Left ventricle myocardium inferior (tissue), 1 donor: Measurements from ENCODE around the gene IFRD2. TPM values are rescaled to one million over a fixed set of nuclear protein-coding genes. Genes with fewer than 3 reads are reported as not detected.
"Not testable (repeated sequence)": the region's sequence is repeated elsewhere in the genome, so short reads cannot be mapped to it uniquely, and the experiment has no call there.

ENCODE experiments used
- DNase-seq: peaks from one replicate; pipeline ENCODE4 v3.0.0-alpha.2; 2020
- H3K27ac ChIP-seq: fragments of 200-600 bp; replicated peaks from 2 replicates; pipeline ENCODE4 v1.8.0; 2021
- H3K27me3 ChIP-seq: fragments of 200-600 bp; 2 replicates; pipeline ENCODE4 v1.8.0; 2021; ENCODE audit warnings: low read depth
- H3K36me3 ChIP-seq: fragments of 200-600 bp; 2 replicates; pipeline ENCODE4 v1.8.0; 2021
- H3K4me1 ChIP-seq: fragments of 200-600 bp; 2 replicates; pipeline ENCODE4 v1.8.0; 2021
- H3K4me3 ChIP-seq: fragments of 200-600 bp; 2 replicates; pipeline ENCODE4 v1.8.0; 2021; ENCODE audit warnings: mild to moderate bottlenecking, moderate library complexity
- H3K9me3 ChIP-seq: fragments of 200-600 bp; replicated peaks from 2 replicates; pipeline ENCODE4 v1.8.0; 2021
- CTCF ChIP-seq: fragments of 200-600 bp; IDR thresholded peaks from 2 replicates; pipeline ENCODE4 v1.8.0; 2021; ENCODE audit warnings: antibody characterized with exemption, mild to moderate bottlenecking, borderline replicate concordance
- intact Hi-C: fragments of 100-400 bp; cut with micrococcal nuclease; formaldehyde crosslinking; loops from one replicate; pipeline ENCODE4 v1.11.0; 2022
- total RNA-seq: library from RNA; stranded (reverse); fragmentation: NEBNext Ultra II Directional; extraction: Animal tissue kit (Norgen Biotek cat#: 25700); gene quantifications from one replicate; pipeline ENCODE4 v1.2.1, GENCODE V29; 2021
- donor health status: DM: no; HTN: yes; CAD: no; lungs with severe emphysema.

IFRD2 gene
- total RNA-seq, 1 donor from 2014 or later, result 54.9 TPM

GRCh38 chr3:50288387-50289007, 3.7 kb downstream of the IFRD2 start:
- H3K27ac ChIP-seq, result peak overlapping the region; percentile 86

GRCh38 chr3:50287262-50287661, 5.0 kb downstream of the IFRD2 start:
- Histone ChIP-seq H3K27me3 (no peaks in the 10 kb centered on the region), H3K27ac (peak overlapping the region; percentile 86), H3K36me3 (peaks cover 29% of the 10 kb centered on the region), H3K4me1 (peaks cover 53% of the 10 kb centered on the region), H3K4me3 (peak overlapping the region; percentile 9), H3K9me3 (no peaks in the 10 kb centered on the region)
- DNase-seq, result peak; percentile 63
- intact Hi-C loops, result no loop called here
- no peak for TF ChIP-seq CTCF

More at GRCh38 chr3:50288387-50289007, 3.7 kb downstream of the IFRD2 start:
- H3K36me3 ChIP-seq, result peaks cover 29% of the 10 kb centered on the region
- intact Hi-C loops, result no loop called here
- no peaks in the 10 kb centered on the region for H3K27me3 ChIP-seq
- H3K4me3 ChIP-seq, result no peak overlapping the region
- H3K4me1 ChIP-seq, result peaks cover 63% of the 10 kb centered on the region
- DNase-seq, result peak; percentile 16
- H3K9me3 ChIP-seq, result no peaks in the 10 kb centered on the region
- TF ChIP-seq CTCF, result no peak

GRCh38 chr3:50286322-50287227, 5.7 kb downstream of the IFRD2 start:
- peaks cover 29% of the 10 kb centered on the region for H3K36me3 ChIP-seq
- H3K27me3 ChIP-seq, result no peaks in the 10 kb centered on the region
- intact Hi-C loops, result no loop called here
- DNase-seq, result peak; percentile 9
- peak overlapping the region; percentile 86 for H3K27ac ChIP-seq
- TF ChIP-seq CTCF, result no peak
- peak overlapping the region; percentile 9 for H3K4me3 ChIP-seq
- H3K4me1 ChIP-seq, result peaks cover 47% of the 10 kb centered on the region
- H3K9me3 ChIP-seq, result no peaks in the 10 kb centered on the region

DNA sequence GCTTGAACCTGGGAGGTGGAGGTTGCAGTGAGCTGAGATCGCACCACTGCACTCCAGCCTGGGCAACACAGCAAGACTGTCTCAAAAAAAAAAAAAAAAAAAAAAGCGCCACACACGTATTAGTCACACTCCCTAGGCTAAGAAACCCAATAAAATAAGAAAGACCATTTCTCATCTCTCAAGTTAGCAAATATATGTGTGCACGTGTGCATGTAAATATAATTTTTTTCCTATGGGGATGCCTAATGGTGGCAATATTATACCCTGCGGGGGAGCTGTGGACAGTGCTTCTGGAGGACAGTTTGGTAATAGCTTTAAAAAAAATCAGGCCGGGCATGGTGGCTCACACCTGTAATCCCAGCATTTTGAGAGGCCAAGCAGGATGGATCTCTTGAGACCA, 8.1 kb downstream of the IFRD2 start:
- intact Hi-C loops, H3K9me3 ChIP-seq, H3K27ac ChIP-seq, H3K27me3 ChIP-seq, H3K4me3 ChIP-seq, DNase-seq: not testable (repeated sequence)
- Histone ChIP-seq H3K4me1 (peaks cover 51% of the 10 kb centered on the region), H3K36me3 (peaks cover 14% of the 10 kb centered on the region)

DNA sequence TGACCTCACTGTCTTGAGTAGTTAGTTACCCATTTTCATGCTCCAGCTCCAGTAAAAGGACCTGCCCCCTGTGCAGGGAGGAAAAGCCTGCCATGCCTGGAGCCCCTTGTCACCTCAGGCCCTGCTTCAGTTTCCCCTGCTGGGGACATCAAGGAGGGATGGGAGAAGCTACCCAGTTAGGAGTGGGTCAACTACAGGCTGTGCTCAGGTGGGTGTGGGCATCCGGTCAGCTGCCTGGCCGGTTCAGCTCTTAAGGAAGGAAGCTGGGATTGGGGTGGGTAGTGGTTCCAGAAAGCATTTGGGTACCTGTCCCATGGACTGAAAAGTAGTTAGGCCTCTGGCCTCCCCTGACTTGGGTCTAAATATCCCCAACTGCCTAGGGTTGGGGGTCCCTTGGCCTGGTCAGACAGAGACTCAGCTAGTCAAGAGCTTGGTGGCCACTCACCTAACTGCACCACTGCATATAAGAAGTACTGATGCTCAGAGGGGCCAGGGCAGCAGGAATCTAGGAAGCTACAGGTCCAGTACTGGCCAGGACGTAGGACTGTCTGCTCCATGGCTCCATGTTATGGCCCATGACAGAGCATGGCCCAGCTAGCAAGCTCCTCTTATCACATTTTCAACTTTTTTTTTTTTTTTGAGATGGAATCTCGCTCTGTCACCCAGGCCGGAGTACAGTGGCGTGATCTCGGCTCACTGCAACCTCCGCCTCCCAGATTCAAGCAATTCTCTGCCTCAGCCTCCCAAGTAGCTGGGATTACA, 12.8 kb downstream of the IFRD2 start:
- intact Hi-C loops, result loop anchor here (10.0 kb wide), 1 partner anchor 85 kb away; the partner anchor contains the start of gene GNAT1
- peak overlapping the region; percentile 89 for H3K27ac ChIP-seq

More for the DNA sequence above, 12.8 kb downstream of the IFRD2 start:
- Histone ChIP-seq H3K4me3 (peak overlapping the region; percentile 62), H3K9me3 (no peaks in the 10 kb centered on the region), H3K27me3 (peaks cover 22% of the 10 kb centered on the region), H3K4me1 (peaks cover 44% of the 10 kb centered on the region), H3K36me3 (no peaks in the 10 kb centered on the region)
- DNase-seq, result no peak
- TF ChIP-seq CTCF, result no peak
